ENCODE results near the gene TTC39C. TPM values are rescaled to one million over a fixed set of nuclear protein-coding genes. Genes with fewer than 3 reads are reported as not detected.

Gene TTC39C
- total and polyA plus RNA-seq, 2 of the 8 experiments (the other 6 are each of a cell fraction or from before 2014, with no cell fraction given) = 8.1 to 79.1 TPM

DNA sequence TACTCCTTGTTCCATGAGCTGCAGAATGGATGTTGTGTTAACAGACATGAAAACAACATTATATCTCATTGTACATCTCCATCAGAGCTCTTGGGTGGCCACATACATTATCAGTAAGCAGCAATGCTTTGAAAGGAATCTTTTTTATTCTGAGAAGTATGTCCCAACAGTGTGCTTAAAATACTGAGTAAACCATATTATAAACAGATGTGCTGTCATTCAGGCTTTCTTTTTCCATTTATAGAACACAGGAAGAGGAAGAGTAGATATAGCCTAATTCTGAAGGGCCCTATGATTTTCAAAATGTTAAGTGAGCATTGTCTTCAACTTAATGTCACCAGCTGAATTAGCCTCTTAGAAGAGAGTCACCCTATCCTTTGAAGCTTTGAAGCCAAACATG, 80.0 kb downstream of the TTC39C start (continued):
- TF ChIP-seq, protein P1, sequence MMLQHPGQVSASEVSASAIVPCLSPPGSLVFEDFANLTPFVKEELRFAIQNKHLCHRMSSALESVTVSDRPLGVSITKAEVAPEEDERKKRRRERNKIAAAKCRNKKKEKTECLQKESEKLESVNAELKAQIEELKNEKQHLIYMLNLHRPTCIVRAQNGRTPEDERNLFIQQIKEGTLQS (IDR thresholded peaks at IDR 0.05; ENCODE audit: insufficient read depth, low read depth, low read length) = no peak
- no peak for TF ChIP-seq TAF1 (IDR thresholded peaks at IDR 0.05; ENCODE audit: low read depth, low read length)
- no peak for TF ChIP-seq ZNF274 (IDR thresholded peaks at IDR 0.05; ENCODE audit: borderline replicate concordance, extremely low read depth, low read length)

All from H1 (cell line).